K562 (cell line): Measurements from ENCODE around the gene CETN1. TPM values are rescaled to one million over a fixed set of nuclear protein-coding genes. Genes with fewer than 3 reads are reported as not detected.

ENCODE experiments used
- BRD9 ChIP-seq: fragments of 450-650 bp; IDR thresholded peaks from 2 replicates; pipeline ENCODE4 v1.6.1; 2018; ENCODE audit warnings: low read depth; ENCODE audit not compliant: partially characterized antibody
- C11orf30 ChIP-seq: fragments of 450-650 bp; IDR thresholded peaks from 2 replicates; pipeline ENCODE4 v1.6.1; 2016; ENCODE audit warnings: low read depth, mild to moderate bottlenecking
- CBX2 ChIP-seq: fragments of 200-600 bp; sonication (generic); IDR thresholded peaks from one replicate; pipeline ENCODE4 v1.6.1; 2012; ENCODE audit warnings: mild to moderate bottlenecking, low read length, inconsistent platforms; ENCODE audit not compliant: insufficient read depth, poor library complexity, severe bottlenecking
- CCNT2 ChIP-seq: IDR thresholded peaks from 2 replicates; pipeline ENCODE4 v1.6.1; 2011; ENCODE audit warnings: borderline replicate concordance, low read depth, mild to moderate bottlenecking, moderate library complexity, mixed read lengths, low read length; ENCODE audit not compliant: insufficient read length; ENCODE audit errors: extremely low read depth
- ESRRA ChIP-seq: fragments of 450-650 bp; IDR thresholded peaks from 2 replicates; pipeline ENCODE4 v1.6.1; 2014; ENCODE audit warnings: low read depth, mild to moderate bottlenecking, moderate library complexity, borderline replicate concordance
- FOSL1 ChIP-seq: fragments of 200-800 bp; sonication (Bioruptor generic); conservative IDR thresholded peaks from 2 replicates; pipeline ENCODE4 v1.6.1; 2016; ENCODE audit warnings: missing genetic modification characterization, missing compliant biosample characterization
- HDAC6 ChIP-seq: IDR thresholded peaks from 2 replicates; pipeline ENCODE4 v1.6.1; 2012; ENCODE audit warnings: low read depth, mild to moderate bottlenecking, control low read depth, inconsistent platforms, low read length, moderate library complexity
- MTA3 ChIP-seq: fragments of 450-650 bp; formaldehyde crosslinking; IDR thresholded peaks from 2 replicates; pipeline ENCODE4 v1.6.1; 2017; ENCODE audit warnings: mild to moderate bottlenecking, borderline replicate concordance
- MYBL2 ChIP-seq, 2 experiments: fragments of 450-650 bp in 1 of 2; sonication (generic) in 1 of 2; formaldehyde crosslinking in 1 of 2; IDR thresholded peaks; 2 replicates each; pipeline versions ENCODE4 v1.6.1 to v1.8.1; 2017 to 2022; ENCODE audit warnings: borderline replicate concordance in 1 of 2, inconsistent platforms in 1 of 2, low read depth in 1 of 2, mild to moderate bottlenecking in 1 of 2, missing genetic modification reagents in 1 of 2, moderate library complexity in 1 of 2
- NCOR1 ChIP-seq: fragments of 450-650 bp; IDR thresholded peaks from 2 replicates; pipeline ENCODE4 v1.6.1; 2016; ENCODE audit warnings: mild to moderate bottlenecking, moderate library complexity
- NONO ChIP-seq, 2 experiments: fragments of 200-400 bp in 1 of 2; fragments of 450-650 bp in 1 of 2; formaldehyde crosslinking in 1 of 2; IDR thresholded peaks; 2 replicates each; pipeline ENCODE4 v1.6.1; 2017; ENCODE audit warnings: low read depth in 2 of 2, mild to moderate bottlenecking in 2 of 2, moderate library complexity in 2 of 2, low read length in 1 of 2
- NR2C2 ChIP-seq, 2 experiments: fragments of 200-800 bp in 1 of 2; sonication (Bioruptor generic) in 1 of 2; sonication (generic) in 1 of 2; formaldehyde crosslinking in 1 of 2; IDR thresholded peaks; 2 replicates each; pipeline versions ENCODE4 v1.6.1 to v1.8.0; 2016 to 2022; ENCODE audit warnings: mild to moderate bottlenecking in 1 of 2, missing compliant biosample characterization in 1 of 2, missing genetic modification characterization in 1 of 2, missing genetic modification reagents in 1 of 2
- PHF21A ChIP-seq: fragments of 450-650 bp; IDR thresholded peaks from 2 replicates; pipeline ENCODE4 v1.6.1; 2017; ENCODE audit warnings: low read depth, borderline replicate concordance
- PML ChIP-seq: IDR thresholded peaks from 2 replicates; pipeline ENCODE4 v1.6.1; 2012; ENCODE audit warnings: low read length, inconsistent platforms
- PRPF4 ChIP-seq: fragments of 200-400 bp; formaldehyde crosslinking; IDR thresholded peaks from one replicate; pipeline ENCODE4 v1.6.1; 2017; ENCODE audit warnings: low read length, low read depth, mild to moderate bottlenecking; ENCODE audit not compliant: insufficient read depth, poor library complexity, severe bottlenecking
- TEAD2 ChIP-seq: fragments of 450-650 bp; IDR thresholded peaks from 2 replicates; pipeline ENCODE4 v1.6.1; 2016; ENCODE audit warnings: missing genetic modification characterization, control low read depth, missing compliant biosample characterization
- THRAP3 ChIP-seq: fragments of 450-650 bp; IDR thresholded peaks from 2 replicates; pipeline ENCODE4 v1.6.1; 2016; ENCODE audit warnings: mild to moderate bottlenecking, inconsistent platforms, borderline replicate concordance
- ZEB2 ChIP-seq: fragments of 450-650 bp; IDR thresholded peaks from 2 replicates; pipeline ENCODE4 v1.6.1; 2016
- ZNF311 ChIP-seq: fragments of 250-450 bp; sonication (Bioruptor Pico); IDR thresholded peaks from 2 replicates; pipeline ENCODE4 v1.4.0; 2020; ENCODE audit warnings: mild to moderate bottlenecking, moderate library complexity
- polyA plus RNA-seq, 8 experiments: library from polyadenylated mRNA; depleted of rRNA in 4 of 8; stranded (reverse) in 5 of 8; unstranded in 3 of 8; fragments of >200 nt; fragmentation: Nextera tagmentation in 2 of 8; fragmentation: Illumina TruSeq in 1 of 8; extraction: Ambion mirVana in 2 of 8; extraction: Trizol in 1 of 8; gene quantifications; 2 replicates each; pipeline versions ENCODE4 v1.2.1 to v1.2.3, GENCODE V29; 2011 to 2014; ENCODE audit warnings: inconsistent platforms in 1 of 8, missing spikeins in 1 of 8
- total RNA-seq, 7 experiments: library from RNA; depleted of rRNA in 6 of 7; stranded (reverse); fragments of >200 nt in 6 of 7; fragmentation: Illumina TruSeq in 2 of 7; extraction: Trizol in 2 of 7; gene quantifications; 2 replicates each; pipeline versions ENCODE4 v1.2.1 to v1.2.3, GENCODE V29; 2011 to 2021; ENCODE audit warnings: low replicate concordance in 1 of 7
- TF ChIP-seq, protein P1 (sequence below): fragments of 450-650 bp; formaldehyde crosslinking; IDR thresholded peaks from 2 replicates; pipeline ENCODE4 v1.4.0; 2020; ENCODE audit warnings: mild to moderate bottlenecking, mixed read lengths
- TF ChIP-seq, protein P2 (sequence below), 2 experiments: IDR thresholded peaks in 1 of 2; conservative IDR thresholded peaks in 1 of 2; 2 replicates each; pipeline ENCODE4 v1.6.1; 2016; ENCODE audit warnings: low read depth in 2 of 2, mild to moderate bottlenecking in 1 of 2, missing compliant biosample characterization in 1 of 2, missing genetic modification characterization in 1 of 2, moderate library complexity in 1 of 2
- TF ChIP-seq, protein P3 (sequence below): sonication (generic); formaldehyde crosslinking; IDR thresholded peaks from 2 replicates; pipeline ENCODE4 v1.8.0; 2022; ENCODE audit warnings: mild to moderate bottlenecking, missing genetic modification reagents

The CETN1 gene
- total and polyA plus RNA-seq, 9 of the 15 experiments (the other 6 are each of a cell fraction or from before 2014, with no cell fraction given), result 0.07 to 0.34 (median 0.19) TPM; not detected in 3

DNA sequence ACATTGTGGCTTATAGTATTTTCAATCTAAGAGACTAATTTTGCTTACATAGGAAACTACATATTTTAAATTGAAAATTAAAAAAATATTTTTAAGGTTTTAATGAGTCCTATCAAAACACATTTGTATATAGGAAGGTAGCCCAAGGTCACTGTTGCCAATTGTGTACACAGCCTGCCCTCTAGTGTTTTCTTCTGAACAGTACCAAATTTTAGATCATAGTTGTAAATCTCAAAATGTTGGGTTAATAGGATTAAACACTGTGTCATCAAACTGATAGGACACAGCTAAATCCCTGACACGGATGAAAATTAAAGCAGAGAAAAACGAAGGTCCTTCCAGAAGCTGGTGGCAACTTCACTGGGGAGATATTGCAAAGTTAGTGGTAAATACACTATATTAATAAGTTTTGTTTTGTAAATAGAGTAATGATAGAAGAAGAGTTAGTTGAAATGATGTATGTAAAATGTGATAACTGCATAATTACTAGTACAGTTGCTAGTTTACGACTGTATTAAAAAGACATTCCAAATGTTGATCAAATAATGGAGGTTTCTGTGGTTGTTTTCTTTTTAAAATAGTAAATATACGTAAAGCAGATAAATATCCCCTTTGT lies 36.3 kb downstream of the CETN1 start (continued):
- peak; percentile 32 for TF ChIP-seq BRD9
- TF ChIP-seq NR2C2 (CRISPR knock-in tag; IDR thresholded peaks at IDR 0.05), result no peak
- no peak for TF ChIP-seq NR2C2 (tag; IDR thresholded peaks at IDR 0.05)
- TF ChIP-seq CBX2, result no peak
- peak; percentile 88 for TF ChIP-seq ESRRA
- TF ChIP-seq C11orf30, result peak; percentile 77
- TF ChIP-seq, protein P1, sequence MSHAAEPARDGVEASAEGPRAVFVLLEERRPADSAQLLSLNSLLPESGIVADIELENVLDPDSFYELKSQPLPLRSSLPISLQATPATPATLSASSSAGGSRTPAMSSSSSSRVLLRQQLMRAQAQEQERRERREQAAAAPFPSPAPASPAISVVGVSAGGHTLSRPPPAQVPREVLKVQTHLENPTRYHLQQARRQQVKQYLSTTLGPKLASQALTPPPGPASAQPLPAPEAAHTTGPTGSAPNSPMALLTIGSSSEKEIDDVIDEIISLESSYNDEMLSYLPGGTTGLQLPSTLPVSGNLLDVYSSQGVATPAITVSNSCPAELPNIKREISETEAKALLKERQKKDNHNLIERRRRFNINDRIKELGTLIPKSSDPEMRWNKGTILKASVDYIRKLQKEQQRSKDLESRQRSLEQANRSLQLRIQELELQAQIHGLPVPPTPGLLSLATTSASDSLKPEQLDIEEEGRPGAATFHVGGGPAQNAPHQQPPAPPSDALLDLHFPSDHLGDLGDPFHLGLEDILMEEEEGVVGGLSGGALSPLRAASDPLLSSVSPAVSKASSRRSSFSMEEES, result no peak
- TF ChIP-seq TEAD2 (tag), result no peak
- TF ChIP-seq PRPF4, result no peak
- TF ChIP-seq HDAC6, result no peak
- TF ChIP-seq, protein P2, sequence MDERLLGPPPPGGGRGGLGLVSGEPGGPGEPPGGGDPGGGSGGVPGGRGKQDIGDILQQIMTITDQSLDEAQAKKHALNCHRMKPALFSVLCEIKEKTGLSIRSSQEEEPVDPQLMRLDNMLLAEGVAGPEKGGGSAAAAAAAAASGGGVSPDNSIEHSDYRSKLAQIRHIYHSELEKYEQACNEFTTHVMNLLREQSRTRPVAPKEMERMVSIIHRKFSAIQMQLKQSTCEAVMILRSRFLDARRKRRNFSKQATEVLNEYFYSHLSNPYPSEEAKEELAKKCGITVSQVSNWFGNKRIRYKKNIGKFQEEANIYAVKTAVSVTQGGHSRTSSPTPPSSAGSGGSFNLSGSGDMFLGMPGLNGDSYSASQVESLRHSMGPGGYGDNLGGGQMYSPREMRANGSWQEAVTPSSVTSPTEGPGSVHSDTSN (CRISPR knock-in tag; IDR thresholded peaks at IDR 0.05; ENCODE audit: low read depth), result no peak
- TF ChIP-seq, protein P2 (tag; conservative IDR thresholded peaks at IDR 0.05; ENCODE audit: low read depth), result 0 out of 2 replicates have a peak, but pooled peaks have one; percentile 16
- TF ChIP-seq PHF21A, result no peak
- TF ChIP-seq NONO (IDR thresholded peaks at IDR 0.05; ENCODE audit: low read depth in 2 of 2, low read length in 1 of 2), result no peak
- TF ChIP-seq MTA3, result no peak
- TF ChIP-seq CCNT2, result no peak
- 0 out of 2 replicates have a peak, but pooled peaks have one; percentile 5 for TF ChIP-seq NCOR1
- TF ChIP-seq, protein P3, sequence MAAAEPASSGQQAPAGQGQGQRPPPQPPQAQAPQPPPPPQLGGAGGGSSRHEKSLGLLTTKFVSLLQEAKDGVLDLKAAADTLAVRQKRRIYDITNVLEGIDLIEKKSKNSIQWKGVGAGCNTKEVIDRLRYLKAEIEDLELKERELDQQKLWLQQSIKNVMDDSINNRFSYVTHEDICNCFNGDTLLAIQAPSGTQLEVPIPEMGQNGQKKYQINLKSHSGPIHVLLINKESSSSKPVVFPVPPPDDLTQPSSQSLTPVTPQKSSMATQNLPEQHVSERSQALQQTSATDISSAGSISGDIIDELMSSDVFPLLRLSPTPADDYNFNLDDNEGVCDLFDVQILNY, result no peak
- peak; percentile 40; the same call in 1 of the 2 replicates for TF ChIP-seq FOSL1 (tag)
- TF ChIP-seq ZNF311 (CRISPR knock-in tag), result no peak
- no peak for TF ChIP-seq PML
- no peak for TF ChIP-seq MYBL2 (IDR thresholded peaks at IDR 0.05; ENCODE audit: low read depth)
- TF ChIP-seq MYBL2 (CRISPR knock-in tag; IDR thresholded peaks at IDR 0.05; ENCODE audit: borderline replicate concordance), result no peak
- TF ChIP-seq ZEB2, result no peak
- peak; percentile 54; the same call in 1 of the 2 replicates for TF ChIP-seq THRAP3
